HepG2 (cell line): ENCODE results near the gene ZNF527. TPM values are rescaled to one million over a fixed set of nuclear protein-coding genes. Genes with fewer than 3 reads are reported as not detected.

Experiments used
- ATAC-seq: fragments of 200-7000 bp; cut with Tn5 transposase; 3 replicates; pipeline ENCODE4 v1.9.1; 2020; ENCODE audit warnings: mild to moderate bottlenecking, moderate library complexity
- BruUV-seq: library from RNA; stranded (reverse); fragments of 400-500 nt; replicated peaks from 2 replicates; lab custom pipeline; 2021; lab: Mats Ljungman, UMichigan
- CTCF ChIA-PET: fragments of 300-600 bp; formaldehyde crosslinking; extraction: SDS; loops from one replicate; lab custom pipeline; 2021; ENCODE audit warnings: low total read pairs, inconsistent platforms, low intra/inter-chr PET ratio; lab: Yijun Ruan, JAX
- POLR2A ChIA-PET: fragments of 350-600 bp; sonication (Branson Sonifier 250); formaldehyde crosslinking; loops from one replicate; lab custom pipeline; 2020; ENCODE audit warnings: antibody characterized with exemption, inconsistent platforms; lab: Yijun Ruan, JAX
- DNase-seq: peaks from one replicate; pipeline ENCODE4 v3.0.0-alpha.2; 2015; ENCODE audit warnings: low spot score
- FAIRE-seq: peaks from 3 replicates; lab custom pipeline; 2011; peaks lifted over from hg19 to GRCh38; lab: Jason Lieb, UNC
- H2AFZ ChIP-seq: one replicate; pipeline ENCODE4 v1.6.1; 2011; ENCODE audit warnings: low read length, inconsistent platforms
- H3K27ac ChIP-seq: fragments of 300-600 bp; 3 replicates; pipeline ENCODE4 v1.8.0; 2011; ENCODE audit warnings: mixed run types, mild to moderate bottlenecking, mixed read lengths, low read length, inconsistent platforms; ENCODE audit not compliant: insufficient read depth; ENCODE audit errors: extremely low read length
- H3K27me3 ChIP-seq, 2 experiments: fragments of 200-600 bp in 1 of 2; 2 replicates in 1 of 2; 3 replicates in 1 of 2; pipeline versions ENCODE4 v1.6.0 to v1.8.0; 2011; ENCODE audit warnings: low read length in 2 of 2, mild to moderate bottlenecking in 2 of 2, moderate library complexity in 2 of 2, inconsistent platforms in 1 of 2; ENCODE audit not compliant: insufficient read depth in 2 of 2, control insufficient read depth in 1 of 2
- H3K36me3 ChIP-seq, 2 experiments: fragments of 200-600 bp in 1 of 2; replicated peaks in 1 of 2; 2 replicates in 1 of 2; 3 replicates in 1 of 2; pipeline versions ENCODE4 v1.5.1 to v1.8.0; 2011; ENCODE audit warnings: low read length in 2 of 2, inconsistent platforms in 1 of 2; ENCODE audit not compliant: insufficient read depth in 2 of 2, control insufficient read depth in 1 of 2
- H3K4me1 ChIP-seq: 2 replicates; pipeline ENCODE4 v1.5.1; 2012; ENCODE audit warnings: low read length, inconsistent platforms; ENCODE audit not compliant: insufficient read depth
- H3K4me2 ChIP-seq: 2 replicates; pipeline ENCODE4 v1.6.0; 2011; ENCODE audit warnings: low read depth, low read length, inconsistent platforms
- H3K4me3 ChIP-seq, 3 experiments: fragments of 200-600 bp in 1 of 3; sonication (generic), shearing (Covaris generic) in 1 of 3; replicated peaks in 1 of 3; 2 replicates each; pipeline ENCODE4 v1.5.1; 2011 to 2016; ENCODE audit warnings: low read length in 3 of 3, inconsistent platforms in 2 of 3, low read depth in 2 of 3, mild to moderate bottlenecking in 2 of 3, control low read depth in 1 of 3, mixed read lengths in 1 of 3; ENCODE audit not compliant: insufficient read depth in 1 of 3
- H3K79me2 ChIP-seq: one replicate; pipeline ENCODE4 v1.6.1; 2011; ENCODE audit warnings: low read length, inconsistent platforms; ENCODE audit not compliant: insufficient read depth
- H3K9ac ChIP-seq: 2 replicates; pipeline ENCODE4 v1.6.0; 2011; ENCODE audit warnings: mild to moderate bottlenecking, low read depth, low read length, inconsistent platforms; ENCODE audit not compliant: insufficient read depth
- H3K9me3 ChIP-seq: 2 replicates; pipeline ENCODE4 v1.5.1; 2012; ENCODE audit warnings: mild to moderate bottlenecking, low read length
- H4K20me1 ChIP-seq: 2 replicates; pipeline ENCODE4 v1.6.0; 2011; ENCODE audit warnings: inconsistent platforms, mild to moderate bottlenecking, low read length, moderate library complexity; ENCODE audit not compliant: insufficient read depth
- GATAD2A ChIP-seq: IDR thresholded peaks from 2 replicates; pipeline ENCODE4 v1.6.1; 2016
- HHEX ChIP-seq: IDR thresholded peaks from 2 replicates; pipeline ENCODE4 v1.6.1; 2016; ENCODE audit warnings: control low read depth
- HNRNPUL1 ChIP-seq: fragments of 200-400 bp; formaldehyde crosslinking; IDR thresholded peaks from 2 replicates; pipeline ENCODE4 v1.6.1; 2017; ENCODE audit warnings: low read depth, mild to moderate bottlenecking, low read length, moderate library complexity
- LCORL ChIP-seq, 2 experiments: fragments of 450-650 bp in 1 of 2; sonication (generic) in 1 of 2; formaldehyde crosslinking in 1 of 2; IDR thresholded peaks; 2 replicates each; pipeline versions ENCODE4 v1.5.0 to v1.6.1; 2017 to 2020; ENCODE audit warnings: antibody characterized with exemption in 1 of 2, missing genetic modification reagents in 1 of 2
- NONO ChIP-seq, 2 experiments: fragments of 450-650 bp in 1 of 2; sonication (generic) in 1 of 2; formaldehyde crosslinking in 1 of 2; IDR thresholded peaks in 1 of 2; conservative IDR thresholded peaks in 1 of 2; 2 replicates each; pipeline versions ENCODE4 v1.6.1 to v1.8.0; 2017 to 2022; ENCODE audit warnings: mild to moderate bottlenecking in 1 of 2, missing genetic modification reagents in 1 of 2, moderate library complexity in 1 of 2
- NR1H2 ChIP-seq: sonication (generic); formaldehyde crosslinking; IDR thresholded peaks from 2 replicates; pipeline ENCODE4 v1.8.1; 2022; ENCODE audit warnings: low read depth, missing genetic modification reagents, borderline replicate concordance
- NR2C2 ChIP-seq: sonication (generic); formaldehyde crosslinking; IDR thresholded peaks from 2 replicates; pipeline ENCODE4 v1.4.0; 2020; ENCODE audit warnings: missing genetic modification reagents, mild to moderate bottlenecking, moderate library complexity, borderline replicate concordance
- RAD21 ChIP-seq: fragments of 450-650 bp; formaldehyde crosslinking; IDR thresholded peaks from 2 replicates; pipeline ENCODE4 v1.5.0; 2020; ENCODE audit warnings: mild to moderate bottlenecking
- SMC3 ChIP-seq: IDR thresholded peaks from 2 replicates; pipeline ENCODE4 v1.6.1; 2011; ENCODE audit warnings: low read length, improper control_type of control experiment
- SOX13 ChIP-seq, 3 experiments: fragments of 450-650 bp in 1 of 3; sonication (generic) in 1 of 3; formaldehyde crosslinking in 1 of 3; IDR thresholded peaks in 2 of 3; conservative IDR thresholded peaks in 1 of 3; 2 replicates each; pipeline versions ENCODE4 v1.5.0 to v1.6.1; 2016 to 2020; ENCODE audit warnings: antibody characterized with exemption in 1 of 3, mild to moderate bottlenecking in 1 of 3, missing compliant biosample characterization in 1 of 3, missing genetic modification reagents in 1 of 3, moderate library complexity in 1 of 3
- STAG1 ChIP-seq: sonication (generic); formaldehyde crosslinking; IDR thresholded peaks from 2 replicates; pipeline ENCODE4 v1.4.0; 2020; ENCODE audit warnings: missing genetic modification reagents
- ZNF232 ChIP-seq: sonication (generic); formaldehyde crosslinking; IDR thresholded peaks from 2 replicates; pipeline ENCODE4 v1.4.0; 2020; ENCODE audit warnings: missing genetic modification reagents, borderline replicate concordance
- ZNF615 ChIP-seq: sonication (generic); formaldehyde crosslinking; IDR thresholded peaks from 2 replicates; pipeline ENCODE4 v1.5.0; 2020; ENCODE audit warnings: mild to moderate bottlenecking, missing genetic modification reagents, borderline replicate concordance
- WGBS: methylation state at CpG from one replicate; pipeline ENCODE4 v1.1.6; 2017; ENCODE audit warnings: low lambda C conversion rate; 5-methylcytosine and 5-hydroxymethylcytosine counted together
- in situ Hi-C: cut with HindIII; loops from 2 replicates; pipeline ENCODE4 v1.10.0; 2017; ENCODE audit warnings: low pct_unique_long_range_greater_than_20kb; ENCODE audit not compliant: extremely low pct_ligation_motif_present
- intact Hi-C: fragments of 100-400 bp; cut with micrococcal nuclease; formaldehyde crosslinking; loops from one replicate; pipeline ENCODE4 v1.10.0; 2022; ENCODE audit not compliant: unreplicated experiment
- polyA plus RNA-seq, 8 experiments: library from polyadenylated mRNA; depleted of rRNA in 3 of 8; stranded (reverse) in 7 of 8; unstranded in 1 of 8; fragments of >200 nt; fragmentation: Illumina TruSeq in 4 of 8; extraction: Trizol in 4 of 8; gene quantifications; 2 replicates each; pipeline versions ENCODE4 v1.2.1 to v1.2.3, GENCODE V29; 2011 to 2016; ENCODE audit warnings: low read depth in 4 of 8, missing spikeins in 1 of 8, mixed read lengths in 1 of 8; ENCODE audit not compliant: insufficient read depth in 1 of 8
- total RNA-seq, 5 experiments: library from RNA; depleted of rRNA; stranded (reverse); fragments of >200 nt; fragmentation: Illumina TruSeq; extraction: Trizol; gene quantifications; 2 replicates each; pipeline ENCODE4 v1.2.3, GENCODE V29; 2016; ENCODE audit warnings: low read depth in 1 of 5
- TF ChIP-seq, protein P1 (sequence below): IDR thresholded peaks from 2 replicates; pipeline ENCODE4 v1.6.1; 2016
- TF ChIP-seq, protein P2 (sequence below): sonication (generic); formaldehyde crosslinking; IDR thresholded peaks from 2 replicates; pipeline ENCODE4 v1.5.0; 2020; ENCODE audit warnings: mild to moderate bottlenecking, missing genetic modification reagents, moderate library complexity
- TF ChIP-seq, protein P3 (sequence below): sonication (generic); formaldehyde crosslinking; IDR thresholded peaks from 2 replicates; pipeline ENCODE4 v1.4.0; 2020; ENCODE audit warnings: missing genetic modification reagents

Gene ZNF527
- total and polyA plus RNA-seq, 2 of the 13 experiments (the other 11 are each of a cell fraction or from before 2014, with no cell fraction given), result 1.0 to 3.5 TPM

DNA sequence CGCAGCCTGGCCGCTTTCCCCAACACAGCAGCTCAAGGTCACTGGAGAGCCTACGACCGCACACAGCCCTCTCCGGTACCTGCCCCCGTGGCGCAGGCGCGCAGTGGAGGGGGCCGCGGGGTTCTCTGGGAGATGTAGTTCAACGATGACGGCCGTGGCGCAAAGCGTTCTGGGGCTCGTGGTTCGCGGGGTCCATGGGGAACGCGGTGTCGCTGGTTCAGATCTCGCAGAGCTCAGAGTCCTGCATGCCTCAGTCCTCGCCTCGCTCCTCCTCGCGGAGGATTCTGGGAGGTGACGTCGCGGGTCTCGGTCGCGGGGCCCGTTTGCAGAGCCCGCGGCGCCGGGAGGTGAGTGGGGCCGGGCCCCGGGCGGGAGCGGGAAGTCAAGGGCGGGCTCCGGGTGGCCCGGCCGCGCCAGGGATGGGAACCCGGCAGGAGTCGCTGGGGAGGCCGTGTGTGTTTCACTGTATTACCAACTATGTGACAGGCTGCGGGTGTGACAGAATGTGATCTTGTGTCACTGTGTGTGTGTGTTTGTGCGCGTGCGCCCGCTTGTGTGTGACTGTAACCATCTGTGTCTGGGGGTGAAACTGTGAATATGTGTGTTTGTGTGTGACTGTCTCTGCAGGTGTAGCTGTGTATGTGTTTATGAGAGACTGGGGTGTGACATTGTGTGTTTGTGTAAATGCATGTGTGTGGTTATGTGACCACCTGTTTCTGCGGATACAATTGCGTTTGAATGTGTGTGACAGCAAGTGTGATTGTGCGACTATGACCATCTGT lies at the start of gene ZNF527 (continued):
- peak; percentile 91 for TF ChIP-seq NR2C2 (CRISPR knock-in tag)
- TF ChIP-seq NONO (IDR thresholded peaks at IDR 0.05), result no peak
- peak; percentile 92 for TF ChIP-seq NONO (CRISPR knock-in tag; conservative IDR thresholded peaks at IDR 0.05)
- peak; percentile 17; the same call in 1 of the 2 replicates for TF ChIP-seq GATAD2A (CRISPR knock-in tag)
- no peak for TF ChIP-seq SOX13 (IDR thresholded peaks at IDR 0.05)
- peak in 1 of 2 experiments; percentile 37; a peak in 1 of 4 replicates for TF ChIP-seq SOX13 (CRISPR knock-in tag; conservative IDR thresholded peaks at IDR 0.05 in 1 of 2, IDR thresholded peaks at IDR 0.05 in 1 of 2)

DNA sequence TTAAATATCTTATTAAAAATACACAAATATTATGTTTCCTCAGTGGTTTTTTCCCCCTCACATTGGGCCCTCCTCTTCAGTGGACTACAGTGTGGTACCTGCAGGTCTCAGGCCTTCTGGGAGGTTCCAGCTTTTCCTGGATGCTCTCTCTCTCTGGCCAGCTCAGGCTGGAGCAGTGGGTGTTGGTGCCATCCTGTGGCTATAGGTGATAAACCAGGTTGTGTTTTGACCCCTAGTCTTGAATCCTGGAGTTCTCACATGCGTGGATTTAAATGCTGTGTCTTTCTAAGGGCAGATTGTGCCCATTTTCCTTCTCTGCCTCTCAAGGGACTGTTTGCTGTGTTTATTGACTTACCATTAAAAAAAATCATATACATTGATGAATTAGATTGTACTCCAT lies 41.2 kb upstream of the ZNF527 start:
- DNase-seq, result peak; percentile 32
- BruUV-seq, result no TSS peak
- peak; percentile 77 for ATAC-seq
- no peaks in the 10 kb centered on the region for H3K79me2 ChIP-seq
- no peak overlapping the region for H3K27ac ChIP-seq
- no peak overlapping the region for H3K4me3 ChIP-seq
- H3K36me3 ChIP-seq, result peaks cover 9 to 41% of the 10 kb centered on the region in 2 experiments; a peak in 4 of 5 replicates
- intact Hi-C loops, result no loop called here
- H2AFZ ChIP-seq, result no peak overlapping the region
- POLR2A ChIA-PET, result no interaction called here
- no peaks in the 10 kb centered on the region for H3K27me3 ChIP-seq
- in situ Hi-C loops, result no loop called here
- no peaks in the 10 kb centered on the region for H3K4me1 ChIP-seq
- no peaks in the 10 kb centered on the region for H4K20me1 ChIP-seq
- FAIRE-seq, result no peak
- CTCF ChIA-PET, result no interaction called here
- WGBS, result 100% methylated on average over 1 of the region's 1 CpG
- peaks cover 9% of the 10 kb centered on the region for H3K9me3 ChIP-seq
- H3K9ac ChIP-seq, result no peak overlapping the region
- no peak overlapping the region for H3K4me2 ChIP-seq
- TF ChIP-seq RAD21 (CRISPR knock-in tag) (peak; percentile 36; the same call in 1 of the 2 replicates), ZNF615 (no peak), ZNF232 (CRISPR knock-in tag) (no peak), LCORL (IDR thresholded peaks at IDR 0.05) (no peak), LCORL (CRISPR knock-in tag; IDR thresholded peaks at IDR 0.05) (no peak), NR1H2 (CRISPR knock-in tag) (no peak), SMC3 (peak; percentile 25; the same call in 1 of the 2 replicates), STAG1 (peak; percentile 69), HNRNPUL1 (no peak), HHEX (CRISPR knock-in tag) (no peak)
- TF ChIP-seq, protein P1, sequence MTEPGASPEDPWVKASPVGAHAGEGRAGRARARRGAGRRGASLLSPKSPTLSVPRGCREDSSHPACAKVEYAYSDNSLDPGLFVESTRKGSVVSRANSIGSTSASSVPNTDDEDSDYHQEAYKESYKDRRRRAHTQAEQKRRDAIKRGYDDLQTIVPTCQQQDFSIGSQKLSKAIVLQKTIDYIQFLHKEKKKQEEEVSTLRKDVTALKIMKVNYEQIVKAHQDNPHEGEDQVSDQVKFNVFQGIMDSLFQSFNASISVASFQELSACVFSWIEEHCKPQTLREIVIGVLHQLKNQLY (CRISPR knock-in tag), result no peak
- TF ChIP-seq, protein P2, sequence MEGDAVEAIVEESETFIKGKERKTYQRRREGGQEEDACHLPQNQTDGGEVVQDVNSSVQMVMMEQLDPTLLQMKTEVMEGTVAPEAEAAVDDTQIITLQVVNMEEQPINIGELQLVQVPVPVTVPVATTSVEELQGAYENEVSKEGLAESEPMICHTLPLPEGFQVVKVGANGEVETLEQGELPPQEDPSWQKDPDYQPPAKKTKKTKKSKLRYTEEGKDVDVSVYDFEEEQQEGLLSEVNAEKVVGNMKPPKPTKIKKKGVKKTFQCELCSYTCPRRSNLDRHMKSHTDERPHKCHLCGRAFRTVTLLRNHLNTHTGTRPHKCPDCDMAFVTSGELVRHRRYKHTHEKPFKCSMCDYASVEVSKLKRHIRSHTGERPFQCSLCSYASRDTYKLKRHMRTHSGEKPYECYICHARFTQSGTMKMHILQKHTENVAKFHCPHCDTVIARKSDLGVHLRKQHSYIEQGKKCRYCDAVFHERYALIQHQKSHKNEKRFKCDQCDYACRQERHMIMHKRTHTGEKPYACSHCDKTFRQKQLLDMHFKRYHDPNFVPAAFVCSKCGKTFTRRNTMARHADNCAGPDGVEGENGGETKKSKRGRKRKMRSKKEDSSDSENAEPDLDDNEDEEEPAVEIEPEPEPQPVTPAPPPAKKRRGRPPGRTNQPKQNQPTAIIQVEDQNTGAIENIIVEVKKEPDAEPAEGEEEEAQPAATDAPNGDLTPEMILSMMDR (CRISPR knock-in tag), result peak; percentile 61
- TF ChIP-seq, protein P3, sequence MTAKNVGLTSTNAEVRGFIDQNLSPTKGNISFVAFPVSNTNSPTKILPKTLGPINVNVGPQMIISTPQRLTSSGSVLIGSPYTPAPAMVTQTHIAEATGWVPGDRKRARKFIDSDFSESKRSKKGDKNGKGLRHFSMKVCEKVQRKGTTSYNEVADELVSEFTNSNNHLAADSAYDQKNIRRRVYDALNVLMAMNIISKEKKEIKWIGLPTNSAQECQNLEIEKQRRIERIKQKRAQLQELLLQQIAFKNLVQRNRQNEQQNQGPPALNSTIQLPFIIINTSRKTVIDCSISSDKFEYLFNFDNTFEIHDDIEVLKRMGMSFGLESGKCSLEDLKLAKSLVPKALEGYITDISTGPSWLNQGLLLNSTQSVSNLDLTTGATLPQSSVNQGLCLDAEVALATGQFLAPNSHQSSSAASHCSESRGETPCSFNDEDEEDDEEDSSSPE, result no peak
